ENCODE data around the gene PTPRJ. TPM values are rescaled to one million over a fixed set of nuclear protein-coding genes. Genes with fewer than 3 reads are reported as not detected.
A peak's percentile ranks its signal among the peaks of the same experiment; 100 is the strongest.

Gene PTPRJ
- total and polyA plus RNA-seq, 2 of the 13 experiments (the other 11 are each of a cell fraction or from before 2014, with no cell fraction given): 1.0 to 1.2 TPM

DNA sequence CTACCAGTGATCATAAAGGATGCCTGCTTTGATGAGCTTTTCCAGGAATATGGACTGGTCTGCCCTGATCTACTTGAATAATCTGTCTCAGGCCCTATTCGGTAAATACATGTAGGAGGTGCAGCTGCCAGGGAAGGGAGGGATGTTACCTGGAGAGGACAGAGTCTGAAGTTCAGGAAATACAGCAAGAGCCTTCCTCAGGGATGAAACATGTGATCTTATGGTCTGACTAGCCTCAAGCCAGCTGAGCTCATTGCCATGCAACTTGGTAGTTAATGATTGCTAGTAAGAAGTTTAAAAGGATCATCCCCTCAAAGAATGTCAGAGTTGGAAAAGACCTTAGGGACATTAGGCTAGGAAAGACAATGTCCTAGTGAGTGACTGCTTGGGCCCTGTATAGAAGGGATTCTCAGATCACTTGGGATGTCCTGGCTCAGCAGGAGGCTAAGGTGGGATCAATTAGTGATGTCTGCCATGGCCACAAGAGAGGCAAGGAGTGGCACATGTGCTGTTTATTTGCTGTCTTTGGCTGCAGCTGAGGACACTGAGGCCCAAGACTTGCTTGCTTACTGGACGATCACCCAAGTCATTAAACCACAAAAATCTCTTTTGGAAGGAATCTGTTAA is 18.5 kb downstream of the PTPRJ start (continued):
- TF ChIP-seq HNF1A (IDR thresholded peaks at IDR 0.05; ENCODE audit: low read depth) (peak; percentile 87), HNF1A (CRISPR knock-in tag; IDR thresholded peaks at IDR 0.05; ENCODE audit: borderline replicate concordance) (peak; percentile 82), ZNF790 (CRISPR knock-in tag; IDR thresholded peaks at IDR 0.05; ENCODE audit: borderline replicate concordance) (no peak), CEBPG (CRISPR knock-in tag; IDR thresholded peaks at IDR 0.05) (peak; percentile 21; the same call in 1 of the 2 replicates), CEBPB (IDR thresholded peaks at IDR 0.05; ENCODE audit: borderline replicate concordance, low read depth, low read length) (no peak), NFATC3 (CRISPR knock-in tag; IDR thresholded peaks at IDR 0.05) (no peak), MLX (CRISPR knock-in tag; IDR thresholded peaks at IDR 0.05) (no peak), SAP130 (CRISPR knock-in tag; IDR thresholded peaks at IDR 0.05; ENCODE audit: low read depth) (peak; percentile 73), THAP11 (CRISPR knock-in tag; IDR thresholded peaks at IDR 0.05) (peak; percentile 14; the same call in 1 of the 2 replicates), RORA (CRISPR knock-in tag; IDR thresholded peaks at IDR 0.05) (no peak), ZNF777 (CRISPR knock-in tag; IDR thresholded peaks at IDR 0.05) (no peak), E2F5 (CRISPR knock-in tag; conservative IDR thresholded peaks at IDR 0.05) (no peak)
- TF ChIP-seq, protein P1, sequence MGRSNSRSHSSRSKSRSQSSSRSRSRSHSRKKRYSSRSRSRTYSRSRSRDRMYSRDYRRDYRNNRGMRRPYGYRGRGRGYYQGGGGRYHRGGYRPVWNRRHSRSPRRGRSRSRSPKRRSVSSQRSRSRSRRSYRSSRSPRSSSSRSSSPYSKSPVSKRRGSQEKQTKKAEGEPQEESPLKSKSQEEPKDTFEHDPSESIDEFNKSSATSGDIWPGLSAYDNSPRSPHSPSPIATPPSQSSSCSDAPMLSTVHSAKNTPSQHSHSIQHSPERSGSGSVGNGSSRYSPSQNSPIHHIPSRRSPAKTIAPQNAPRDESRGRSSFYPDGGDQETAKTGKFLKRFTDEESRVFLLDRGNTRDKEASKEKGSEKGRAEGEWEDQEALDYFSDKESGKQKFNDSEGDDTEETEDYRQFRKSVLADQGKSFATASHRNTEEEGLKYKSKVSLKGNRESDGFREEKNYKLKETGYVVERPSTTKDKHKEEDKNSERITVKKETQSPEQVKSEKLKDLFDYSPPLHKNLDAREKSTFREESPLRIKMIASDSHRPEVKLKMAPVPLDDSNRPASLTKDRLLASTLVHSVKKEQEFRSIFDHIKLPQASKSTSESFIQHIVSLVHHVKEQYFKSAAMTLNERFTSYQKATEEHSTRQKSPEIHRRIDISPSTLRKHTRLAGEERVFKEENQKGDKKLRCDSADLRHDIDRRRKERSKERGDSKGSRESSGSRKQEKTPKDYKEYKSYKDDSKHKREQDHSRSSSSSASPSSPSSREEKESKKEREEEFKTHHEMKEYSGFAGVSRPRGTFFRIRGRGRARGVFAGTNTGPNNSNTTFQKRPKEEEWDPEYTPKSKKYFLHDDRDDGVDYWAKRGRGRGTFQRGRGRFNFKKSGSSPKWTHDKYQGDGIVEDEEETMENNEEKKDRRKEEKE (IDR thresholded peaks at IDR 0.05): no peak
- TF ChIP-seq, protein P2, sequence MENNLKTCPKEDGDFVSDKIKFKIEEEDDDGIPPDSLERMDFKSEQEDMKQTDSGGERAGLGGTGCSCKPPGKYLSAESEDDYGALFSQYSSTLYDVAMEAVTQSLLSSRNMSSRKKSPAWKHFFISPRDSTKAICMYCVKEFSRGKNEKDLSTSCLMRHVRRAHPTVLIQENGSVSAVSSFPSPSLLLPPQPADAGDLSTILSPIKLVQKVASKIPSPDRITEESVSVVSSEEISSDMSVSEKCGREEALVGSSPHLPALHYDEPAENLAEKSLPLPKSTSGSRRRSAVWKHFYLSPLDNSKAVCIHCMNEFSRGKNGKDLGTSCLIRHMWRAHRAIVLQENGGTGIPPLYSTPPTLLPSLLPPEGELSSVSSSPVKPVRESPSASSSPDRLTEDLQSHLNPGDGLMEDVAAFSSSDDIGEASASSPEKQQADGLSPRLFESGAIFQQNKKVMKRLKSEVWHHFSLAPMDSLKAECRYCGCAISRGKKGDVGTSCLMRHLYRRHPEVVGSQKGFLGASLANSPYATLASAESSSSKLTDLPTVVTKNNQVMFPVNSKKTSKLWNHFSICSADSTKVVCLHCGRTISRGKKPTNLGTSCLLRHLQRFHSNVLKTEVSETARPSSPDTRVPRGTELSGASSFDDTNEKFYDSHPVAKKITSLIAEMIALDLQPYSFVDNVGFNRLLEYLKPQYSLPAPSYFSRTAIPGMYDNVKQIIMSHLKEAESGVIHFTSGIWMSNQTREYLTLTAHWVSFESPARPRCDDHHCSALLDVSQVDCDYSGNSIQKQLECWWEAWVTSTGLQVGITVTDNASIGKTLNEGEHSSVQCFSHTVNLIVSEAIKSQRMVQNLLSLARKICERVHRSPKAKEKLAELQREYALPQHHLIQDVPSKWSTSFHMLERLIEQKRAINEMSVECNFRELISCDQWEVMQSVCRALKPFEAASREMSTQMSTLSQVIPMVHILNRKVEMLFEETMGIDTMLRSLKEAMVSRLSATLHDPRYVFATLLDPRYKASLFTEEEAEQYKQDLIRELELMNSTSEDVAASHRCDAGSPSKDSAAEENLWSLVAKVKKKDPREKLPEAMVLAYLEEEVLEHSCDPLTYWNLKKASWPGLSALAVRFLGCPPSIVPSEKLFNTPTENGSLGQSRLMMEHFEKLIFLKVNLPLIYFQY (CRISPR knock-in tag; IDR thresholded peaks at IDR 0.05; ENCODE audit: borderline replicate concordance): no peak
